OCI-LY1 (cell line): ENCODE results near the gene PTPRG.

Experiments used
- H2AFZ ChIP-seq: fragments of 200-600 bp; sonication (generic), shearing (Covaris generic); 2 replicates; pipeline ENCODE4 v1.6.0; 2014; ENCODE audit warnings: antibody characterized with exemption, mild to moderate bottlenecking, low read length
- H3F3A ChIP-seq: fragments of 200-600 bp; sonication (generic), shearing (Covaris generic); 2 replicates; pipeline ENCODE4 v1.6.0; 2014; ENCODE audit warnings: mild to moderate bottlenecking, antibody characterized with exemption, low read length, moderate library complexity; ENCODE audit not compliant: insufficient read depth
- H3K27ac ChIP-seq: fragments of 200-600 bp; sonication (generic); 2 replicates; pipeline ENCODE4 v1.5.1; 2014; ENCODE audit warnings: low read length, mixed run types, mild to moderate bottlenecking, low read depth; ENCODE audit not compliant: poor library complexity, severe bottlenecking
- H3K27me3 ChIP-seq: fragments of 200-600 bp; sonication (generic); 2 replicates; pipeline ENCODE4 v1.6.0; 2014; ENCODE audit warnings: antibody characterized with exemption, mild to moderate bottlenecking, low read length, moderate library complexity; ENCODE audit not compliant: insufficient read depth
- H3K36me3 ChIP-seq: fragments of 200-600 bp; sonication (generic); 2 replicates; pipeline ENCODE4 v1.6.1; 2014; ENCODE audit warnings: mild to moderate bottlenecking, antibody characterized with exemption, low read length, moderate library complexity, mixed read lengths; ENCODE audit not compliant: insufficient read depth
- H3K4me1 ChIP-seq: fragments of 200-600 bp; sonication (generic); 2 replicates; pipeline ENCODE4 v1.5.1; 2014; ENCODE audit warnings: mild to moderate bottlenecking, low read length, moderate library complexity; ENCODE audit not compliant: insufficient read depth, severe bottlenecking
- H3K4me2 ChIP-seq: fragments of 200-600 bp; sonication (generic), shearing (Covaris generic); 2 replicates; pipeline ENCODE4 v1.6.1; 2014; ENCODE audit warnings: low read length
- H3K4me3 ChIP-seq: fragments of 200-600 bp; sonication (generic); 2 replicates; pipeline ENCODE4 v1.5.1; 2014; ENCODE audit warnings: low read length, low read depth, mild to moderate bottlenecking, mixed read lengths; ENCODE audit not compliant: poor library complexity, severe bottlenecking
- H3K79me2 ChIP-seq: fragments of 200-600 bp; shearing (Covaris generic); 2 replicates; pipeline ENCODE4 v1.6.1; 2016; ENCODE audit warnings: mixed run types, low read length, mixed read lengths; ENCODE audit not compliant: insufficient read depth
- H3K9ac ChIP-seq: fragments of 200-600 bp; sonication (generic), shearing (Covaris generic); 2 replicates; pipeline ENCODE4 v1.6.1; 2014; ENCODE audit warnings: mild to moderate bottlenecking, low read length, mixed read lengths
- H3K9me2 ChIP-seq: fragments of 200-600 bp; sonication (generic), shearing (Covaris generic); 2 replicates; pipeline ENCODE4 v1.6.1; 2014; ENCODE audit warnings: low read depth, mild to moderate bottlenecking, low read length, mixed read lengths
- H3K9me3 ChIP-seq: fragments of 200-600 bp; shearing (Covaris generic); 2 replicates; pipeline ENCODE4 v1.6.1; 2014; ENCODE audit warnings: low read length, mixed read lengths
- H4K20me1 ChIP-seq: fragments of 200-600 bp; sonication (generic), shearing (Covaris generic); 2 replicates; pipeline ENCODE4 v1.6.0; 2016; ENCODE audit warnings: mild to moderate bottlenecking, low read length; ENCODE audit not compliant: insufficient read depth
- CTCF ChIP-seq: fragments of 200-600 bp; sonication (generic), shearing (Covaris generic); IDR thresholded peaks from 2 replicates; pipeline ENCODE4 v1.5.1; 2017; ENCODE audit warnings: mild to moderate bottlenecking, antibody characterized with exemption, low read length, moderate library complexity, mixed read lengths
- EZH2 ChIP-seq: fragments of 200-600 bp; sonication (generic), shearing (Covaris generic); IDR thresholded peaks from 2 replicates; pipeline ENCODE4 v1.8.0; 2017; ENCODE audit warnings: borderline replicate concordance, mixed run types, mild to moderate bottlenecking, antibody characterized with exemption, low read length, moderate library complexity, mixed read lengths

The PTPRG gene

DNA sequence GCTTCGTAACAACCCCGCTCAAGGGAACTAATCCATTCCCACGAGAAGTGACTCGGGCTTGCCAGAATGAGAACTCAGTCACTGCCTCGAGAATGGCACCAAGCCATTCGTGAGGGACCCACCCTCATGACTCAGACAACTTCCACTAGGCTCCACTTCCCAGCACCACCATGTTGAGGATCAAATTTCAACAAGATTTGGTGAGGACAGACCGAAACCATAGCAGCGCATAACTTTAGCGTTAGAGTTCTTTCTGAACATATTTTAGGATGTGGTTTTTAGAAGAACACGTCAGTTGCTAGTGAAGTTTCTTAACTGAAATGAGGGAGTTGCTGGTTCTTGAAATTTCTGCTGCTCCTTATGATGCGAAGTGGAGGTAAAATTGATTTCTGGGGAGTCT, 13.5 kb downstream of the PTPRG start:
- no peaks in the 10 kb centered on the region for H3K9me2 ChIP-seq
- H4K20me1 ChIP-seq = no peaks in the 10 kb centered on the region
- H3K36me3 ChIP-seq = no peaks in the 10 kb centered on the region
- H3K79me2 ChIP-seq = no peaks in the 10 kb centered on the region
- H2AFZ ChIP-seq = no peak overlapping the region
- no peak overlapping the region for H3K4me2 ChIP-seq
- no peak overlapping the region for H3K9ac ChIP-seq
- H3K9me3 ChIP-seq = no peaks in the 10 kb centered on the region
- H3K4me3 ChIP-seq = no peak overlapping the region
- H3K27ac ChIP-seq = no peak overlapping the region
- no peaks in the 10 kb centered on the region for H3K4me1 ChIP-seq
- no peaks in the 10 kb centered on the region for H3K27me3 ChIP-seq
- TF ChIP-seq EZH2 (no peak), CTCF (no peak)
- no peaks in the 10 kb centered on the region for H3F3A ChIP-seq

- Histone ChIP-seq H3K9me3 (no peaks in the 10 kb centered on the region), H2AFZ (no peak overlapping the region), H3F3A (no peaks in the 10 kb centered on the region), H4K20me1 (no peaks in the 10 kb centered on the region), H3K9ac (no peak overlapping the region), H3K4me1 (no peaks in the 10 kb centered on the region), H3K4me2 (no peak overlapping the region), H3K9me2 (no peaks in the 10 kb centered on the region), H3K27ac (no peak overlapping the region), H3K36me3 (no peaks in the 10 kb centered on the region), H3K4me3 (no peak overlapping the region), H3K27me3 (no peaks in the 10 kb centered on the region), H3K79me2 (no peaks in the 10 kb centered on the region)
- TF ChIP-seq EZH2 = no peak
- no peak for TF ChIP-seq CTCF
Observed at GRCh38 chr3:61575893-61576292, 14.5 kb downstream of the PTPRG start.

DNA sequence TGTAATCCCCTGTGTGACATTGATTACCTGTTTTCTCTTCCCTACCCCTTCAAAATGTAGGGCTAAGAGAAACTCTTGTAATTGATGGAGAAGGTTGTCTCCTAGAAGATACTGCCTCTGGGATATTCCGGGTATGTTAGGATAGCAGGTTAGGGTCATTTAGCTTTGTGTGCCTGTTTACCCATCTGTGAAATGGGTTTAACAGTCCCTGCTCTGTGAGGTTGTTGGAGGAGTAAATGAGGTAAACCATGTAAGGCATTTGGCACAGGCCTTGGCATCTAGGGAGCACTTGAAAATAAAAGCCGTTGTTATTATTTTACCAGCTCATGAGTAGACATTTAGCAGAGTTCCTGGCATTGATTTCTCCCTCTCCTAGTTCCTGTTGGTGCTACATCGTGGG, 16.4 kb downstream of the PTPRG start:
- no peaks in the 10 kb centered on the region for H3K9me2 ChIP-seq
- no peaks in the 10 kb centered on the region for H3K27me3 ChIP-seq
- H3K4me3 ChIP-seq = no peak overlapping the region
- H3K36me3 ChIP-seq = no peaks in the 10 kb centered on the region
- no peak overlapping the region for H3K27ac ChIP-seq
- no peaks in the 10 kb centered on the region for H3F3A ChIP-seq
- no peak overlapping the region for H3K4me2 ChIP-seq
- H4K20me1 ChIP-seq = no peaks in the 10 kb centered on the region
- no peaks in the 10 kb centered on the region for H3K9me3 ChIP-seq
- H2AFZ ChIP-seq = no peak overlapping the region
- no peak overlapping the region for H3K9ac ChIP-seq
- TF ChIP-seq CTCF = no peak
- TF ChIP-seq EZH2 = no peak
- no peaks in the 10 kb centered on the region for H3K79me2 ChIP-seq
- no peaks in the 10 kb centered on the region for H3K4me1 ChIP-seq
